HCT116 (cell line): Measurements from ENCODE around the gene B4GALT4. TPM values are rescaled to one million over a fixed set of nuclear protein-coding genes. Genes with fewer than 3 reads are reported as not detected.

Experiments
- ATAC-seq: fragments of 200-7000 bp; cut with Tn5 transposase; 2 replicates; pipeline ENCODE4 v1.9.1; 2020; ENCODE audit warnings: mild to moderate bottlenecking, moderate library complexity
- BruUV-seq: library from RNA; stranded (reverse); fragments of 400-500 nt; replicated peaks from 2 replicates; lab custom pipeline; 2021; lab: Mats Ljungman, UMichigan
- CTCF ChIA-PET: fragments of 300-600 bp; sonication (Branson Sonifier 250); formaldehyde crosslinking; loops from one replicate; lab custom pipeline; 2021; ENCODE audit warnings: antibody characterized with exemption; lab: Charles Lee
- POLR2A ChIA-PET: fragments of 300-600, 350-600 bp; sonication (Branson Sonifier 250); formaldehyde crosslinking; loops from one replicate; lab custom pipeline; 2021; ENCODE audit warnings: antibody characterized with exemption; lab: Charles Lee
- RAD21 ChIA-PET, 2 experiments: fragments of 300-600 bp; sonication (Branson Sonifier 250); formaldehyde crosslinking; loops; one replicate each; lab custom pipeline; 2023; ENCODE audit warnings: low total read pairs in 2 of 2; ENCODE audit not compliant: uncharacterized antibody in 2 of 2, unreplicated experiment in 2 of 2, low non-redundant PET in 1 of 2; lab: Charles Lee
- DNase-seq: peaks from one replicate; pipeline ENCODE4 v3.0.0-alpha.2; 2010; ENCODE audit warnings: low read depth, low spot score
- H2AFZ ChIP-seq: fragments of 200-600 bp; shearing (Covaris generic), sonication (generic); 2 replicates; pipeline ENCODE4 v1.6.1; 2017; ENCODE audit warnings: low read depth, mixed run types, mixed read lengths, antibody characterized with exemption, low read length; ENCODE audit not compliant: poor library complexity, severe bottlenecking
- H3K27ac ChIP-seq: 2 replicates; pipeline ENCODE4 v1.5.1; 2012; ENCODE audit warnings: low read depth, low read length
- H3K27me3 ChIP-seq: fragments of 200-600 bp; sonication (generic); 2 replicates; pipeline ENCODE4 v1.6.1; 2016; ENCODE audit warnings: mixed run types, low read length, mixed read lengths; ENCODE audit not compliant: insufficient read depth
- H3K36me3 ChIP-seq, 2 experiments: fragments of 200-500 bp in 1 of 2; fragments of 200-600 bp in 1 of 2; sonication (Bioruptor generic) in 1 of 2; sonication (generic) in 1 of 2; 2 replicates each; pipeline versions ENCODE4 v1.5.1 to v1.6.1; 2014 to 2016; ENCODE audit warnings: low read length in 2 of 2, inconsistent platforms in 1 of 2, mixed read lengths in 1 of 2, mixed run types in 1 of 2; ENCODE audit not compliant: insufficient read depth in 2 of 2, control insufficient read depth in 1 of 2
- H3K4me1 ChIP-seq, 2 experiments: fragments of 200-600 bp in 1 of 2; sonication (generic) in 1 of 2; 2 replicates each; pipeline versions ENCODE4 v1.5.1 to v1.6.1; 2012 to 2017; ENCODE audit warnings: low read length in 2 of 2, inconsistent platforms in 1 of 2, mild to moderate bottlenecking in 1 of 2, mixed read lengths in 1 of 2, mixed run types in 1 of 2, moderate library complexity in 1 of 2; ENCODE audit not compliant: insufficient read depth in 2 of 2, control insufficient read depth in 1 of 2
- H3K4me2 ChIP-seq: fragments of 200-600 bp; sonication (generic); 2 replicates; pipeline ENCODE4 v1.6.1; 2017; ENCODE audit warnings: mixed run types, low read length, mixed read lengths
- H3K4me3 ChIP-seq, 2 experiments: fragments of 200-600 bp in 1 of 2; sonication (generic) in 1 of 2; replicated peaks in 1 of 2; 2 replicates each; pipeline ENCODE4 v1.5.1; 2011 to 2016; ENCODE audit warnings: low read length in 2 of 2, control low read depth in 1 of 2, low read depth in 1 of 2, mild to moderate bottlenecking in 1 of 2, mixed read lengths in 1 of 2, mixed run types in 1 of 2
- H3K79me2 ChIP-seq: fragments of 200-600 bp; sonication (generic); 2 replicates; pipeline ENCODE4 v1.6.1; 2017; ENCODE audit warnings: mild to moderate bottlenecking, mixed run types, low read length, moderate library complexity, mixed read lengths; ENCODE audit not compliant: insufficient read depth
- H3K9ac ChIP-seq: fragments of 200-600 bp; sonication (generic); 2 replicates; pipeline ENCODE4 v1.6.1; 2016; ENCODE audit warnings: low read length, mixed read lengths
- H3K9me2 ChIP-seq: fragments of 200-600 bp; sonication (generic), shearing (Covaris generic); 2 replicates; pipeline ENCODE4 v1.6.1; 2017; ENCODE audit warnings: mixed run types, mild to moderate bottlenecking, moderate library complexity; ENCODE audit not compliant: insufficient read depth
- H3K9me3 ChIP-seq, 2 experiments: fragments of 200-500 bp in 1 of 2; fragments of 200-600 bp in 1 of 2; sonication (Bioruptor generic) in 1 of 2; sonication (generic) in 1 of 2; 2 replicates each; pipeline ENCODE4 v1.6.1; 2014 to 2017; ENCODE audit warnings: low read length in 2 of 2, mixed read lengths in 2 of 2, inconsistent platforms in 1 of 2, low read depth in 1 of 2, mild to moderate bottlenecking in 1 of 2, mixed run types in 1 of 2, moderate library complexity in 1 of 2; ENCODE audit not compliant: control insufficient read depth in 1 of 2, insufficient read depth in 1 of 2
- H4K20me1 ChIP-seq: fragments of 200-600 bp; sonication (generic), shearing (Covaris generic); 2 replicates; pipeline ENCODE4 v1.6.1; 2017; ENCODE audit warnings: mixed run types, mild to moderate bottlenecking, moderate library complexity; ENCODE audit not compliant: insufficient read depth
- CEBPB ChIP-seq: IDR thresholded peaks from 2 replicates; pipeline ENCODE4 v1.6.1; 2012; ENCODE audit warnings: low read depth
- EGR1 ChIP-seq: IDR thresholded peaks from 2 replicates; pipeline ENCODE4 v1.6.1; 2012; ENCODE audit warnings: low read depth
- EZH2 ChIP-seq: fragments of 200-600 bp; sonication (generic); IDR thresholded peaks from 2 replicates; pipeline ENCODE4 v1.6.1; 2017; ENCODE audit warnings: antibody characterized with exemption, mixed run types
- EZH2phosphoT487 ChIP-seq: fragments of 200-600 bp; IDR thresholded peaks from 2 replicates; pipeline ENCODE4 v1.6.1; 2018; ENCODE audit warnings: antibody characterized with exemption, borderline replicate concordance
- FOSL1 ChIP-seq: IDR thresholded peaks from 2 replicates; pipeline ENCODE4 v1.6.1; 2012; ENCODE audit warnings: low read depth
- POLR2A ChIP-seq: IDR thresholded peaks from 2 replicates; pipeline ENCODE4 v1.7.0; 2011; ENCODE audit warnings: borderline replicate concordance; ENCODE audit not compliant: insufficient read depth, insufficient read length; ENCODE audit errors: extremely low read depth
- RAD21 ChIP-seq: IDR thresholded peaks from 2 replicates; pipeline ENCODE4 v1.6.1; 2012; ENCODE audit warnings: low read depth, mild to moderate bottlenecking
- REST ChIP-seq: IDR thresholded peaks from 2 replicates; pipeline ENCODE4 v1.6.1; 2012; ENCODE audit warnings: low read depth
- SIN3A ChIP-seq: IDR thresholded peaks from 2 replicates; pipeline ENCODE4 v1.6.1; 2012; ENCODE audit warnings: low read depth
- SP1 ChIP-seq: IDR thresholded peaks from 2 replicates; pipeline ENCODE4 v1.6.1; 2012; ENCODE audit warnings: low read depth
- SRF ChIP-seq: IDR thresholded peaks from 2 replicates; pipeline ENCODE4 v1.6.1; 2012; ENCODE audit warnings: low read depth
- TCF7L2 ChIP-seq: IDR thresholded peaks from 2 replicates; pipeline ENCODE4 v1.7.0; 2011; ENCODE audit warnings: borderline replicate concordance, inconsistent platforms; ENCODE audit not compliant: insufficient read depth, insufficient read length; ENCODE audit errors: extremely low read depth
- YY1 ChIP-seq: IDR thresholded peaks from 2 replicates; pipeline ENCODE4 v1.6.1; 2011; ENCODE audit warnings: low read length, low read depth, moderate library complexity, mild to moderate bottlenecking; ENCODE audit not compliant: insufficient replicate concordance; ENCODE audit errors: extremely low read depth
- ZNF274 ChIP-seq: fragments of 200-500 bp; sonication (Bioruptor generic); IDR thresholded peaks from 2 replicates; pipeline ENCODE4 v1.6.1; 2014; ENCODE audit warnings: mild to moderate bottlenecking, low read depth, low read length, inconsistent platforms
- intact Hi-C: fragments of 100-400 bp; cut with micrococcal nuclease; formaldehyde crosslinking; loops from 2 replicates; pipeline ENCODE4 v1.10.0; 2022
- total RNA-seq: library from RNA; stranded (reverse); gene quantifications from one replicate; pipeline ENCODE4 v1.2.1, GENCODE V29; 2021; ENCODE audit not compliant: unreplicated experiment
- TF ChIP-seq, protein P1 (sequence below): IDR thresholded peaks from 2 replicates; pipeline ENCODE4 v1.6.1; 2012
- TF ChIP-seq, protein P2 (sequence below): IDR thresholded peaks from 2 replicates; pipeline ENCODE4 v1.6.1; 2011; ENCODE audit warnings: mild to moderate bottlenecking, low read length, moderate library complexity; ENCODE audit not compliant: insufficient replicate concordance; ENCODE audit errors: extremely low read depth

The B4GALT4 gene
- total RNA-seq, 1 experiment from 2014 or later, result 15.9 TPM

- Histone ChIP-seq H3K9me3 (no peaks in the 10 kb centered on the region), H3K79me2 (no peaks in the 10 kb centered on the region), H3K9ac (no peak overlapping the region), H3K27ac (no peak overlapping the region), H3K4me3 (no peak overlapping the region), H3K4me1 (no peaks in the 10 kb centered on the region), H4K20me1 (no peaks in the 10 kb centered on the region), H3K36me3 (peaks cover 0 to 20% of the 10 kb centered on the region in 2 experiments; a peak in 2 of 4 replicates), H3K4me2 (no peak overlapping the region), H3K9me2 (no peaks in the 10 kb centered on the region), H2AFZ (no peak overlapping the region), H3K27me3 (no peaks in the 10 kb centered on the region)
- BruUV-seq, result no TSS peak
- ATAC-seq (no peak), DNase-seq (no peak)
- intact Hi-C loops, result no loop called here
- CTCF ChIA-PET, result no interaction called here
- POLR2A ChIA-PET, result no interaction called here
- TF ChIP-seq POLR2A (no peak), EGR1 (no peak), EZH2 (no peak), SIN3A (no peak), YY1 (no peak), SP1 (no peak), CEBPB (no peak), TCF7L2 (no peak), FOSL1 (no peak), RAD21 (no peak)
- RAD21 ChIA-PET, result no interaction called here
Observed at GRCh38 chr3:119220198-119220597, 20.5 kb downstream of the B4GALT4 start.

- DNase-seq, result no peak
- intact Hi-C loops, result no loop called here
- no peaks in the 10 kb centered on the region for H3K27me3 ChIP-seq
- no peak overlapping the region for H3K9ac ChIP-seq
- POLR2A ChIA-PET, result no interaction called here
- TF ChIP-seq SRF (no peak), SP1 (no peak), EZH2phosphoT487 (no peak), ZNF274 (no peak), EZH2 (no peak), FOSL1 (no peak), REST (no peak), EGR1 (no peak)
- TF ChIP-seq, protein P1, sequence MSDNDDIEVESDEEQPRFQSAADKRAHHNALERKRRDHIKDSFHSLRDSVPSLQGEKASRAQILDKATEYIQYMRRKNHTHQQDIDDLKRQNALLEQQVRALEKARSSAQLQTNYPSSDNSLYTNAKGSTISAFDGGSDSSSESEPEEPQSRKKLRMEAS, result no peak
- TF ChIP-seq, protein P2, sequence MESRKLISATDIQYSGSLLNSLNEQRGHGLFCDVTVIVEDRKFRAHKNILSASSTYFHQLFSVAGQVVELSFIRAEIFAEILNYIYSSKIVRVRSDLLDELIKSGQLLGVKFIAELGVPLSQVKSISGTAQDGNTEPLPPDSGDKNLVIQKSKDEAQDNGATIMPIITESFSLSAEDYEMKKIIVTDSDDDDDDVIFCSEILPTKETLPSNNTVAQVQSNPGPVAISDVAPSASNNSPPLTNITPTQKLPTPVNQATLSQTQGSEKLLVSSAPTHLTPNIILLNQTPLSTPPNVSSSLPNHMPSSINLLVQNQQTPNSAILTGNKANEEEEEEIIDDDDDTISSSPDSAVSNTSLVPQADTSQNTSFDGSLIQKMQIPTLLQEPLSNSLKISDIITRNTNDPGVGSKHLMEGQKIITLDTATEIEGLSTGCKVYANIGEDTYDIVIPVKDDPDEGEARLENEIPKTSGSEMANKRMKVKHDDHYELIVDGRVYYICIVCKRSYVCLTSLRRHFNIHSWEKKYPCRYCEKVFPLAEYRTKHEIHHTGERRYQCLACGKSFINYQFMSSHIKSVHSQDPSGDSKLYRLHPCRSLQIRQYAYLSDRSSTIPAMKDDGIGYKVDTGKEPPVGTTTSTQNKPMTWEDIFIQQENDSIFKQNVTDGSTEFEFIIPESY, result no peak
- H3K9me2 ChIP-seq, result no peaks in the 10 kb centered on the region
- no TSS peak for BruUV-seq
- H4K20me1 ChIP-seq, result no peaks in the 10 kb centered on the region
- no peak overlapping the region for H3K27ac ChIP-seq
- H3K4me3 ChIP-seq, result no peak overlapping the region
- CTCF ChIA-PET, result no interaction called here
- H3K79me2 ChIP-seq, result no peaks in the 10 kb centered on the region
- H3K36me3 ChIP-seq, result peaks cover 0 to 18% of the 10 kb centered on the region in 2 experiments; a peak in 2 of 4 replicates
- H3K9me3 ChIP-seq, result no peaks in the 10 kb centered on the region
- no peak overlapping the region for H2AFZ ChIP-seq
- RAD21 ChIA-PET, result no interaction called here
- no peak for ATAC-seq
- no peaks in the 10 kb centered on the region for H3K4me1 ChIP-seq
- H3K4me2 ChIP-seq, result no peak overlapping the region
Observed at GRCh38 chr3:119219069-119219468, 21.6 kb downstream of the B4GALT4 start.
